Right lung (tissue), 5 donors: Measurements from ENCODE around the gene SPSB1. TPM values are rescaled to one million over a fixed set of nuclear protein-coding genes. Genes with fewer than 3 reads are reported as not detected.
"Not testable (repeated sequence)": the region's sequence is repeated elsewhere in the genome, so short reads cannot be mapped to it uniquely, and the experiment has no call there.

Source experiments
- DNase-seq, 2 donors: peaks; one replicate each; pipeline ENCODE4 v3.0.0-alpha.2; 2013
- polyA plus RNA-seq, 5 donors: library from polyadenylated mRNA; unstranded; fragments of 120-200 nt; gene quantifications; one replicate each; pipeline versions ENCODE4 v1.2.1 to v1.2.3, GENCODE V29; 2013; ENCODE audit warnings: inconsistent platforms in 1 of 5, low replicate concordance in 1 of 5; ENCODE audit not compliant: insufficient read length in 5 of 5, insufficient read depth in 1 of 5

The SPSB1 gene
- polyA plus RNA-seq, 5 donors: 6.3 to 8.8 (median 7.9) TPM

GRCh38 chr1:9363061-9363471 is 70.4 kb downstream of the SPSB1 start:
- no peak for DNase-seq

DNA sequence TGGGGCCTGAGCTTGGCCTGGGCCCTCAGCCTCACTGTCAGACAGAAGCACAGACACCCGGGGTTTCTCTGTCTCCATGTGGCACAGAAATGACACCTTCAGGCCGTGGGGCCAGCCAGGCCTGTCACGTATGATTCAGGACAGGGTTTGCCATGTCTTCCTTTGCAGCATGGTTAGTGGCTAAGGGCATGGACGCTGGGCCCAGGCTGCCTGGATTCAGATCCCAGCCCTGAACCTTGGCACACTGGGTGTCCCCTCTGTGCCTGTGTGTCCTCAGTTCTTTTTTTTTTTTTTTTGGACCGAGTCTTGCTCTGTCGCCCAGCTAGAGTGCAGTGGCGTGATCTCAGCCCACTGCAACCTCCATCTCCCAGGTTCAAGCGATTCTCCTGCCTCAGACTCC is 73.6 kb downstream of the SPSB1 start:
- no peak for DNase-seq

DNA sequence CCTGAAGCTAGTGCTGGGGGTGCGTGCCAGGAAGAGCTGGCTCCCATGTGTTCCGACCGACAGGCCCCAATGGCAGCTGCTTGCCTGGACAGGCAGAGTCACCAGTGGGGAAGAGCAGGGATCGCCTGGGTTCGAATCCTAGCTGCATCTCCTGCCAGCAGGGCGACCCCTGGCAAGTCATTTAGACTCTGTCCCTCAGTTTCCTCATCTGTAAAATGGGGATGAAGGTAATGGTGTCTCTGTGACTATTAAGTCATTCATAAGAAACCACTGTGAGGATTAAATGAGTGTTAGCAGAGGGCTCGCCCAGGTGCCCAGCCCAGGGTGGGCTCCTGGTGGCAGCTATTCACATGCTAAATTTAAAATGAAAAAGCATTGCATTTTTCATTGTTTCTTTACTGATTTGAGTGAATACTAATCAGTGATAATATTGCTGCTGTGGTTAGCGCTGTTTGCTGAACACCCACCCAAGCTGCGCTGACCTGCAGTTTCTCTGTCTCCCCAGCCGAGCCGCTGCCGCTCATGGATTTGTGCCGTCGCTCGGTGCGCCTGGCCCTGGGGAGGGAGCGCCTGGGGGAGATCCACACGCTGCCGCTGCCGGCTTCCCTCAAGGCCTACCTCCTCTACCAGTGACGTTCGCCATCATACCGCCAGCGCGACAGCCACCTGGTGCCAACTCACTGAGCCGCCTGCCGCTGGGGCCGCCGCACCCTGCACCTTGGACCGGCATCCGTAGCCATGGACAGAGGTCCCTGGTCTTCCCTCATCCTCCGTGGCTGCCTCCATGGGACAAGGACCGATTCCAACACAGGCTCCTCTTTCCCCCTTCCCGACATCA is 74.5 kb downstream of the SPSB1 start:
- DNase-seq: no peak

DNA sequence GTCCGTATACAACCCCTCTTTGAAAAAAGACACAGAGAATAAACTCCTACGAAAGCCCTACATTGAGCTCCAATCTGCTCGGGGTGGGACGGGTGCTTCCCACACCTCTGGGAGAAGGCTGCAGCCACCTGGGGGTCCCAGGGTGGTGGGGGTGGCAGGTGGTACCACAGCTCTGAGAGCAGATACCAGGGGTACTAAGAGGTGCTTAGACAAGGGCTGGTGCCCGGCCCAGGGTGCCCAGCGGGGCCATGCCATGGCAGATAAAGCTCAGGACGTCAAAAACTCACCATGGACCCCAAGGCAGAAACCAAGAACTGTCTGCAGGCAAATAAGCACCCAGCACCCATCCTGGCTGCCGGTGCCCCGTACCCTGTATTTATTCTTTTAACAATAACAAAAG is 75.1 kb downstream of the SPSB1 start:
- no peak for DNase-seq

GRCh38 chr1:9368356-9368755 is 75.7 kb downstream of the SPSB1 start:
- no peak for DNase-seq

DNA sequence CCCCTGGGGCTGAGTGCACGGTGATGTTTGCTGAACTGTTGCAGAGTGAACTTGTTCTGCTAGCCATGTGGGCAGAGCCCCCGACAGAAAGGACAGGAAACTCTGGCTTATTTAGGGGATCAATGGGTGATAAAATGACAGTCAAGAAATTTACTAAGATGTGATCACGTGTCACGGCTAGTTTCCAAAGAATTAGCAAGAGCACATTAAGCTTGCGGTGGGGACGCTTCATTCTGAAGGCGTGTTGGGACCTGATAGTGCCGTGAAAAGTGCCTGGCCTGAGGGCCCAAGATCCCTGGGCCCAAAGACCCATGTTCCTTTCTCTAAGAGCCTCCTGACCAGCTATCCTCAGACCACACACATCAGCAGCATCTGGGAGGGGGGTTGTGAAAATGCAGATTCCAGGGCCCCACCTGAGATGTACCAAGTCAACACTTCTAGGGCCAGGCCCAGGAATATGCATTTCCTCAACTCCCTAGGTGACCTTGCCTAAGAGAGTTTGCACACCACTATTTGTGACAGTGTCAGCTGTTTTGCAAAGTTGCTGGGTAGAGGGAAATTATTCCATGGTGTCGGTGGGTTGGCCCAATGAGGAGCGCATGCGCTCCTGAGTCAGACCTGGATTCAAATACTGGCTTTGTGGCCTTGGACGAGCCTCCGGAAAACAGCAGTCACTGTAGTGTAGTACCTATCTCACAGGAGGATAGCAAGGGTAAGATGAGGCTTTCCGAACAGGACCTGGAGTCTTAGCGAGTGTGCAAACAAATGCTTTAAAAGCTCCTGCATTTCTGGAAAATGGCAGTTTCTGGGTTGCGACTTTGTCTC is 77.5 kb downstream of the SPSB1 start:
- no peak for DNase-seq

DNA sequence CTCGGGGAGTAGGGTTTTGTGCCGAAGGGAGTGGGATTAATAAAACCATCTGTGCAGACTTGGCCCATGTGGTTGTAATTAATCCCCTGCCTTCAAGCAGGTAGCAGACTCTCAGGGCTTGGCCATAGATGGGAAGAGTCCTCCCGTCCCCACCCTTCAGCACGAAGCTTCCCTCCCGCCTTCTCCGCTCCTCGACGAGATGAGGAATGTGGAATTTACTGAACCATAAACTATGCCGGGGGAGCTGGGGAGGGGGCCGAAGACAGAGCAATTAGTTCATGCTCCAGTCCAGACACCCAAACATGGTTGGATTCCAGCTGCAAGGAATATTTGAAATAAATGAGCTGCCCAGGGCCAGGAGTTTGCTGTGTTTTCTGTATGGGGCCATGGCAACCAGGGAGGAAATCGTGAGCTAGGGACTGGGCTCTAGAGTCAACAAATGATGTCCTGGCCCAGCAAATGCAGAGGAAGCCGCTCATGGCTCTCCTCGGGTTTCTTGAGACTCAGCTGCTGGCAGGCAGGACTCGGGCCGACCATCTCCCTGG is 78.8 kb downstream of the SPSB1 start:
- peak; percentile 84 to 88 for DNase-seq

DNA sequence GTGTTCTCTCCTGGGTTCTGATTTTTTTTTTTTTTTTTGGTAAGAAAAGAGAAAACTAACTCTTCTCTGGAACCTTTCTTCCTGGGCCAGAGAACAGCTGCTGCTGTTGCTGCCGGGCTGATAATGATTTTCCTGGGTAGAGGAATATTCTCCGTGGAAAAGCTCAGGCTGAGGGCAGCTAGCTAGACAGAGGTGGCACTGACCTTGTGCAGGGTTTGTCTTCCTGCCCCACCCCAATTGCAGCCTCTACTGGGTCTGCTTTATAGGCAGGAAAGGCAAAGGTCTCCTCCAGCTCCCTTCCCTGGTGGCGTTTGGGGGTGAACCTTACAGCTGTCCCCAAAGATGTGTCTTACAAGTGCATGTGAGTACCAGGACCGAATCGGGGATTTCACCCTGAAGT is 79.3 kb downstream of the SPSB1 start:
- DNase-seq: no peak

DNA sequence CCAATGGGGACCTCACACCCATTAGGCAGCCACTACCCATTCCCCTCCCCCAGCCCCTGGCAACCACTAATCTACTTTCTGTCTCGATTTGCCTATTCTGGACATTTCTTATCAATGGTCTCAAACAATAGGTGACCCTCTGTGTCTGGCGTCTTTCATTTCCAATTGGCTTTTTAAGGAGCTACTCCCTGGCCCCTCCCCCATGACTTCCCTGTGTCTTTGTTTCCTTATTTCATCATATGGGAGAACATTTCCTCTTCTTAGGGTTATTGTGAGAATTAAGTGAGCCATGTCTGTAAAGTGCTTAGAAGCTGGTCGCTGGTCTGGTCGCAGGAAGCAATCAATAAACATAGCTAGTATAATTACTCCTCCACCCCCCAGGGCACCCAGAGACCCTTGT is 80.9 kb downstream of the SPSB1 start:
- DNase-seq: no peak

DNA sequence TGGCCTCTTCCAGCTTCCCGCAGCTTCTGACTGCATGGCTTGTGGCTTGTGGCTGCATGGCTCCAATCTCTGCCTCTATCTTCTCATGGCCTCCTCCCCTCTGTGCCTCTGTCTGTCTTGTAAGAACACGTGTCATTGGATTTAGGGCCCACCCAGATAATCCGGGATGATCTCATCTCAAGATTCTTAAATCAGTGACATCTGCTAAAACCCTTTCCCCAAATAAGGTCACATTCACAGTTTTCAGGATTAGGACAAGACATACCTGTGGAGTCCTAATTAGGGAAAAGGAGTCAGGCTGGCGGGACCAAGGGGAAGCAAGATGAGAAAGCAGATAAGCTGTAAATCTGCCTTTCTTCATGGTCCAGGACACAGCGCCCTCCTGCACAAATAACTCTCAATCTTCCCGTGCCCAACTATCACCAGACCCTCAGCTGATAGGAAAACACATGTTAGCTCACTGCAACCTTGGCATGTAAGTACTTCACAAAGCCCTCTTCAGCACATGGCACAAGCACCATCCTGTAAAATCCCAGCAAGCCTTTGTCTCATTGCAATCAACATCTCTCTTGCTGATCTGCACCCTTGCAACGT is 82.2 kb downstream of the SPSB1 start:
- DNase-seq: no peak

GRCh38 chr1:9375912-9376311 is 83.2 kb downstream of the SPSB1 start:
- DNase-seq: no peak

DNA sequence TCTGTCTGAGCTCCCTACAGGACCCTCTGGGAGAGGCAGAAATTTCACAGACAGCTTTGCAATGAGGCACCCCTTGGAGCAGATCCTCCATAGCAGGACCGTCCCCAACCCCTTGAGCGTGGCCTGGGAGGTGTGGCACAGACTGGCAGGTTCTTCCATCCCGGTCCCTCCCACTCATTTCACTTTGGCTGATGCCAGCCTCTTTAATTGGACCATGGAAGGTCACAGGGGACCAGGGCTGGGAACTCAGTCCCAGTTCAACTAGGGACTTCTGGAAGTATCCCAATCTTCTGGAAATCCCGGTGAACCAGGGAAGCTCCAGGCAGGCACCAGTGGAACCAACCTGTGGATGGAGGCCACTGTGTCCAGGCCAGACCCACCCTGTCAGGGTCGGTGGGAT is 83.7 kb downstream of the SPSB1 start:
- DNase-seq: no peak

GRCh38 chr1:9376886-9377333 is 84.2 kb downstream of the SPSB1 start:
- no peak for DNase-seq

GRCh38 chr1:9378801-9379200 is 86.1 kb downstream of the SPSB1 start:
- DNase-seq: no peak

DNA sequence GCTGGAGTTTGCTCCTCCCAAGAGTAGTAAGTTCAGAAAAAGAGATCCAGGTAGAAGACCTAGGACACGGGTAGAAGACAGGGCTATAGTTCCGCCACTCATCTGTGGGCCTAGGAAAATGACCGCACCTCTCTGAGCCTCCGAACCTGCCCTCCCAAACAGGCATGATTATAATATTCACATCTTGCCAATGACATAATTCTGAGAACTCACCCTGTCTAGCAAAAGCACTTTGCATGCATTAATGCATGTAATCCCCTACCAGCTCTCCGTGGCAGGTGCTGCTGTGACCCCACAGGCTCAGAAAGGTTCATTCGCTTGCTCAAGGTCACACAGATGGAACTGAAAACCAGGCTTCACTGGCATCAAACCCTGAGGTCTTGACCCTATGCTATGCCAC is 88.0 kb downstream of the SPSB1 start:
- DNase-seq: no peak

- DNase-seq: no peak
These were observed 90.2 kb downstream of the SPSB1 start for GRCh38 chr1:9382643-9383491.

- no peak for DNase-seq
These were observed 91.4 kb downstream of the SPSB1 start for GRCh38 chr1:9384128-9384527.

DNA sequence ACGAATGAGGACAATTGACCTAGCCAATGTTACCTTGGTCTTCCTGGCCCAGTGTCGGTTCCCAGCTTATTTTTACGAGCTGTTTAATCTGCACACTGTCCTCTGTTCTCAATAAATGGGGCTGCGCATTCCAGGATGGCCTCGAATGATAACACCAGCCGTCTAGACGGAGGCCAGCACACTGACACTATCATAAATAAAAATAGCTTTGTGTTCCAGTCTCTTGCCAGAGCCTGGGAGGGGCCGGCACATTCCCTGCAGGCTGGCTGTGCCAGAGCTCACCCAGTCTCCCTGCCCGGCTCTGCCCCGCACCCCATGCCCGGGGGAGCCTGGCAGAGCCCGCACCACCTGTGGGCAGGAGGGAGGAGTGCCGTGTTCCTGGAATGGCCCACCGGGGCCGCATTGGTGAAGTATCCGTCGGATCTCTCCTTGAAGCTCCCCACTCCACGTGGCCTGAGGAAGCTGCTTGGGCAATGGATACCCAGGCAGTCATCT is 92.1 kb downstream of the SPSB1 start:
- DNase-seq: no peak

- not testable (repeated sequence) for DNase-seq
These were observed 92.7 kb downstream of the SPSB1 start for GRCh38 chr1:9385392-9385791.

DNA sequence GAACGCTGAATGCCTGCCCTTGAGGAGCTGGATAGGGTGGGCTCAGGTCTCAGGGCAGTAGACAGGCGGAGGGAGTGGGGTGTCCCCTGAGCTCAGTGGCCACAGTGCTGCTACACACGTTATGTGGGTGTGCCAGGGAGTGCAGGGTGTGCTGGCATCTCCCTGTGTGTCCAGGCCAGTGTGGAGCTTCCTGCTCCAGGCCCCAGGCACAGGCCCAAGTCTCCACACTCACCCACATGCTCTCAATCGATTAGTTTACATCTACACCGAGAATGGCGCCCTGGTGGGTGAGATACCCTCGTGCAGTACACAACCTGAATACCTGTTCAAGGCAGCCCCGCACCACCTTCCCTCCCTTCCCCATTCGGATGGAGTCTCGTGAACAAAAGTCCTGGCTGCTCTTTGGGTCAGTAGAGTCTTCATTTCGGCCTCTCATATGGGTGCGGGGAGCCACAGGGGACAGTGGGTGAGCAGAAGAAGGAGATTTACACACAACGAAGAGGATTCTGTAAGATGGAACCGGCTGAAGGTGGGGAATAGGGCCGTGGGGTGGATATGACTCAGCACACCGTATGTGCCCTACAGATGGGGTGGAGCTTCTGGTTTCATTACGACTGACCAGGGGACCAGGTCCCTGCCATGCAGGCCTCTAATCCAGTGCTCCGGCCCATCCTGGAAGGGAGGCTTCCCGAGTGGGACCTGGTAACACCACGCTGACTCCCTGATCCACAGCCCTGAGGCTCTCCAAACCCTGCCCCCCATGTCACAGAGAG is 93.3 kb downstream of the SPSB1 start:
- no peak for DNase-seq
